CD4-positive, alpha-beta T cell treated with Interferon alpha-2 for 1 hour (primary cell): ENCODE results near the gene INTS14.
"Not testable (repeated sequence)": the region's sequence is repeated elsewhere in the genome, so short reads cannot be mapped to it uniquely, and the experiment has no call there.

Source experiments
- DNase-seq, 2 donors: peaks; one replicate each; pipeline ENCODE4 v3.0.0-alpha.2; 2020 to 2022

The INTS14 gene

GRCh38 chr15:65577129-65577996, 33.6 kb downstream of the INTS14 start:
- DNase-seq = no peak

- DNase-seq = no peak
Measured at GRCh38 chr15:65576664-65577063, 34.3 kb downstream of the INTS14 start.

- no peak for DNase-seq
Measured at GRCh38 chr15:65571971-65572370, 39.0 kb downstream of the INTS14 start.

- no peak for DNase-seq
Measured at GRCh38 chr15:65569728-65570127, 41.2 kb downstream of the INTS14 start.

- DNase-seq = no peak
Measured at GRCh38 chr15:65561934-65562333, 49.0 kb downstream of the INTS14 start.

- no peak for DNase-seq
Measured at GRCh38 chr15:65559941-65560340, 51.0 kb downstream of the INTS14 start.

- DNase-seq = no peak
Measured at GRCh38 chr15:65558997-65559760, 51.8 kb downstream of the INTS14 start.

GRCh38 chr15:65558336-65558735, 52.6 kb downstream of the INTS14 start:
- no peak for DNase-seq

GRCh38 chr15:65556622-65557021, 54.3 kb downstream of the INTS14 start:
- no peak for DNase-seq

- no peak for DNase-seq
Measured at GRCh38 chr15:65553691-65554090, 57.2 kb downstream of the INTS14 start.

- not testable (repeated sequence) for DNase-seq
Measured at GRCh38 chr15:65552851-65553250, 58.1 kb downstream of the INTS14 start.

GRCh38 chr15:65551183-65551582, 59.7 kb downstream of the INTS14 start:
- no peak for DNase-seq

- no peak for DNase-seq
Measured at GRCh38 chr15:65550681-65551098, 60.2 kb downstream of the INTS14 start.

- DNase-seq = not testable (repeated sequence)
Measured at GRCh38 chr15:65549288-65549687, 61.6 kb downstream of the INTS14 start.

GRCh38 chr15:65547841-65548240, 63.1 kb downstream of the INTS14 start:
- DNase-seq = no peak

- DNase-seq = no peak
Measured at GRCh38 chr15:65541231-65541820, 69.6 kb downstream of the INTS14 start.

GRCh38 chr15:65540314-65540713, 70.6 kb downstream of the INTS14 start:
- DNase-seq = no peak

GRCh38 chr15:65535192-65535591, 75.7 kb downstream of the INTS14 start:
- no peak for DNase-seq

- no peak for DNase-seq
Measured at GRCh38 chr15:65533057-65533756, 77.7 kb downstream of the INTS14 start.

- DNase-seq = no peak
Measured at GRCh38 chr15:65532738-65533051, 78.2 kb downstream of the INTS14 start.

- DNase-seq = peak; percentile 86 to 91
Measured at GRCh38 chr15:65530318-65531111, 80.4 kb downstream of the INTS14 start, which contains the start of gene HACD3. Gene HACD3, plus strand, starts transcription at chr15:65530463. Its CDS starts 169 bp downstream, at chr15:65530632.

- DNase-seq = no peak
Measured at GRCh38 chr15:65529762-65530317, 81.1 kb downstream of the INTS14 start.
